H1 (cell line): ENCODE data around the gene RICTOR. TPM values are rescaled to one million over a fixed set of nuclear protein-coding genes. Genes with fewer than 3 reads are reported as not detected.

Source experiments
- CEBPB ChIP-seq: IDR thresholded peaks from 2 replicates; pipeline ENCODE4 v1.6.1; 2012; ENCODE audit warnings: low read depth, low read length
- GABPA ChIP-seq: IDR thresholded peaks from 2 replicates; pipeline ENCODE4 v1.6.1; 2011; ENCODE audit warnings: mild to moderate bottlenecking, low read length, moderate library complexity, borderline replicate concordance; ENCODE audit not compliant: insufficient read depth
- KDM5A ChIP-seq: fragments of 200-600 bp; IDR thresholded peaks from 2 replicates; pipeline ENCODE4 v1.7.1; 2012; ENCODE audit warnings: mild to moderate bottlenecking, low read length, inconsistent platforms, mixed read lengths
- POLR2A ChIP-seq, 2 experiments: IDR thresholded peaks; 1 replicate in 1 of 2; 2 replicates in 1 of 2; pipeline ENCODE4 v1.6.1; 2011; ENCODE audit warnings: low read depth in 2 of 2, low read length in 2 of 2, mild to moderate bottlenecking in 2 of 2; ENCODE audit errors: control extremely low read depth in 1 of 2
- RFX5 ChIP-seq: IDR thresholded peaks from 2 replicates; pipeline ENCODE4 v1.6.1; 2011; ENCODE audit warnings: low read depth, low read length, improper control_type of control experiment, borderline replicate concordance
- SP4 ChIP-seq: IDR thresholded peaks from 2 replicates; pipeline ENCODE4 v1.6.1; 2012; ENCODE audit warnings: low read length, inconsistent platforms
- polyA plus RNA-seq, 7 experiments: library from polyadenylated mRNA; depleted of rRNA in 3 of 7; stranded (reverse) in 5 of 7; unstranded in 2 of 7; fragments of >200 nt in 5 of 7; fragments of 200-250 nt in 2 of 7; gene quantifications; 1 replicate in 5 of 7; 2 replicates in 1 of 7; 4 replicates in 1 of 7; pipeline versions ENCODE4 v1.2.1 to v1.2.3, GENCODE V29; 2011 to 2013; ENCODE audit warnings: missing spikeins in 2 of 7, mixed read lengths in 2 of 7
- total RNA-seq: library from RNA; stranded (reverse); fragmentation: NEBNext Ultra II Directional; extraction: Animal tissue kit (Norgen Biotek cat#: 25700); gene quantifications from 2 replicates; pipeline ENCODE4 v1.2.1, GENCODE V29; 2021
- TF ChIP-seq, protein P1 (sequence below): fragments of 300-600 bp; sonication (generic); IDR thresholded peaks from 2 replicates; pipeline ENCODE4 v1.7.1; 2012; ENCODE audit warnings: low read length, moderate library complexity, mild to moderate bottlenecking, inconsistent platforms; ENCODE audit not compliant: insufficient replicate concordance

The RICTOR gene
- total and polyA plus RNA-seq, 2 of the 8 experiments (the other 6 are each of a cell fraction or from before 2014, with no cell fraction given): 4.3 to 26.6 TPM

DNA sequence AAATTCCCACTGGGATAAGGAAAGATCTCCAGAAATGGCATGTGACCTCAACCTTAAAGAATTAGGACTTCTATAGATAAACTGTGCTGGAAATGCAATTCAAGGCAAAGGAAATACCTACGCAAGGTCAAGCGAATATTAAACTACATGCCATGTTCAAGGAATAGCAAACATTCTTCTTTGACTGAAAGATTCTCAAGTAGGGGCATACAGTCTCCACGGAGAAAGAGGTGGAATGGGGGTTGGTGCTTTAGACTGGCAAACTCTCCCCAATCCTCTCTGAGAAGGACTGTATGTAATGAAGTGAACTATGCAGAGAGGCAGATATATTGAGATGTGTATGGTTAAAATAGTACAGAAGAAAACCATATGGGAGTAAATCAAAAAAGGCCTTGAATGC is 6.1 kb downstream of the RICTOR start (continued):
- TF ChIP-seq, protein P1, sequence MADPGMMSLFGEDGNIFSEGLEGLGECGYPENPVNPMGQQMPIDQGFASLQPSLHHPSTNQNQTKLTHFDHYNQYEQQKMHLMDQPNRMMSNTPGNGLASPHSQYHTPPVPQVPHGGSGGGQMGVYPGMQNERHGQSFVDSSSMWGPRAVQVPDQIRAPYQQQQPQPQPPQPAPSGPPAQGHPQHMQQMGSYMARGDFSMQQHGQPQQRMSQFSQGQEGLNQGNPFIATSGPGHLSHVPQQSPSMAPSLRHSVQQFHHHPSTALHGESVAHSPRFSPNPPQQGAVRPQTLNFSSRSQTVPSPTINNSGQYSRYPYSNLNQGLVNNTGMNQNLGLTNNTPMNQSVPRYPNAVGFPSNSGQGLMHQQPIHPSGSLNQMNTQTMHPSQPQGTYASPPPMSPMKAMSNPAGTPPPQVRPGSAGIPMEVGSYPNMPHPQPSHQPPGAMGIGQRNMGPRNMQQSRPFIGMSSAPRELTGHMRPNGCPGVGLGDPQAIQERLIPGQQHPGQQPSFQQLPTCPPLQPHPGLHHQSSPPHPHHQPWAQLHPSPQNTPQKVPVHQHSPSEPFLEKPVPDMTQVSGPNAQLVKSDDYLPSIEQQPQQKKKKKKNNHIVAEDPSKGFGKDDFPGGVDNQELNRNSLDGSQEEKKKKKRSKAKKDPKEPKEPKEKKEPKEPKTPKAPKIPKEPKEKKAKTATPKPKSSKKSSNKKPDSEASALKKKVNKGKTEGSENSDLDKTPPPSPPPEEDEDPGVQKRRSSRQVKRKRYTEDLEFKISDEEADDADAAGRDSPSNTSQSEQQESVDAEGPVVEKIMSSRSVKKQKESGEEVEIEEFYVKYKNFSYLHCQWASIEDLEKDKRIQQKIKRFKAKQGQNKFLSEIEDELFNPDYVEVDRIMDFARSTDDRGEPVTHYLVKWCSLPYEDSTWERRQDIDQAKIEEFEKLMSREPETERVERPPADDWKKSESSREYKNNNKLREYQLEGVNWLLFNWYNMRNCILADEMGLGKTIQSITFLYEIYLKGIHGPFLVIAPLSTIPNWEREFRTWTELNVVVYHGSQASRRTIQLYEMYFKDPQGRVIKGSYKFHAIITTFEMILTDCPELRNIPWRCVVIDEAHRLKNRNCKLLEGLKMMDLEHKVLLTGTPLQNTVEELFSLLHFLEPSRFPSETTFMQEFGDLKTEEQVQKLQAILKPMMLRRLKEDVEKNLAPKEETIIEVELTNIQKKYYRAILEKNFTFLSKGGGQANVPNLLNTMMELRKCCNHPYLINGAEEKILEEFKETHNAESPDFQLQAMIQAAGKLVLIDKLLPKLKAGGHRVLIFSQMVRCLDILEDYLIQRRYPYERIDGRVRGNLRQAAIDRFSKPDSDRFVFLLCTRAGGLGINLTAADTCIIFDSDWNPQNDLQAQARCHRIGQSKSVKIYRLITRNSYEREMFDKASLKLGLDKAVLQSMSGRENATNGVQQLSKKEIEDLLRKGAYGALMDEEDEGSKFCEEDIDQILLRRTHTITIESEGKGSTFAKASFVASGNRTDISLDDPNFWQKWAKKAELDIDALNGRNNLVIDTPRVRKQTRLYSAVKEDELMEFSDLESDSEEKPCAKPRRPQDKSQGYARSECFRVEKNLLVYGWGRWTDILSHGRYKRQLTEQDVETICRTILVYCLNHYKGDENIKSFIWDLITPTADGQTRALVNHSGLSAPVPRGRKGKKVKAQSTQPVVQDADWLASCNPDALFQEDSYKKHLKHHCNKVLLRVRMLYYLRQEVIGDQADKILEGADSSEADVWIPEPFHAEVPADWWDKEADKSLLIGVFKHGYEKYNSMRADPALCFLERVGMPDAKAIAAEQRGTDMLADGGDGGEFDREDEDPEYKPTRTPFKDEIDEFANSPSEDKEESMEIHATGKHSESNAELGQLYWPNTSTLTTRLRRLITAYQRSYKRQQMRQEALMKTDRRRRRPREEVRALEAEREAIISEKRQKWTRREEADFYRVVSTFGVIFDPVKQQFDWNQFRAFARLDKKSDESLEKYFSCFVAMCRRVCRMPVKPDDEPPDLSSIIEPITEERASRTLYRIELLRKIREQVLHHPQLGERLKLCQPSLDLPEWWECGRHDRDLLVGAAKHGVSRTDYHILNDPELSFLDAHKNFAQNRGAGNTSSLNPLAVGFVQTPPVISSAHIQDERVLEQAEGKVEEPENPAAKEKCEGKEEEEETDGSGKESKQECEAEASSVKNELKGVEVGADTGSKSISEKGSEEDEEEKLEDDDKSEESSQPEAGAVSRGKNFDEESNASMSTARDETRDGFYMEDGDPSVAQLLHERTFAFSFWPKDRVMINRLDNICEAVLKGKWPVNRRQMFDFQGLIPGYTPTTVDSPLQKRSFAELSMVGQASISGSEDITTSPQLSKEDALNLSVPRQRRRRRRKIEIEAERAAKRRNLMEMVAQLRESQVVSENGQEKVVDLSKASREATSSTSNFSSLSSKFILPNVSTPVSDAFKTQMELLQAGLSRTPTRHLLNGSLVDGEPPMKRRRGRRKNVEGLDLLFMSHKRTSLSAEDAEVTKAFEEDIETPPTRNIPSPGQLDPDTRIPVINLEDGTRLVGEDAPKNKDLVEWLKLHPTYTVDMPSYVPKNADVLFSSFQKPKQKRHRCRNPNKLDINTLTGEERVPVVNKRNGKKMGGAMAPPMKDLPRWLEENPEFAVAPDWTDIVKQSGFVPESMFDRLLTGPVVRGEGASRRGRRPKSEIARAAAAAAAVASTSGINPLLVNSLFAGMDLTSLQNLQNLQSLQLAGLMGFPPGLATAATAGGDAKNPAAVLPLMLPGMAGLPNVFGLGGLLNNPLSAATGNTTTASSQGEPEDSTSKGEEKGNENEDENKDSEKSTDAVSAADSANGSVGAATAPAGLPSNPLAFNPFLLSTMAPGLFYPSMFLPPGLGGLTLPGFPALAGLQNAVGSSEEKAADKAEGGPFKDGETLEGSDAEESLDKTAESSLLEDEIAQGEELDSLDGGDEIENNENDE: no peak
- TF ChIP-seq KDM5A (no peak), GABPA (no peak), POLR2A (IDR thresholded peaks at IDR 0.05; ENCODE audit: control extremely low read depth in 1 of 2, low read depth in 2 of 2, low read length in 2 of 2) (no peak), SP4 (no peak), RFX5 (no peak), CEBPB (no peak)
